PFSK-1 (cell line): Measurements from ENCODE around the gene MTMR12.

Experiments
- FOXP2 ChIP-seq: optimal IDR thresholded peaks from 2 replicates; pipeline ENCODE3; 2011; ENCODE audit warnings: borderline replicate concordance, control low read depth, inconsistent platforms; ENCODE audit not compliant: insufficient read depth; ENCODE audit errors: extremely low read length, extremely low read depth
- POLR2AphosphoS5 ChIP-seq: IDR thresholded peaks from 2 replicates; pipeline ENCODE4 v1.6.1; 2012; ENCODE audit warnings: low read depth, mild to moderate bottlenecking, control low read depth, low read length, moderate library complexity
- REST ChIP-seq, 2 experiments: IDR thresholded peaks; 2 replicates each; pipeline versions ENCODE4 v1.6.1 to v1.8.0; 2011 to 2012; ENCODE audit warnings: low read depth in 2 of 2, low read length in 2 of 2, control low read depth in 1 of 2, inconsistent platforms in 1 of 2, mild to moderate bottlenecking in 1 of 2, moderate library complexity in 1 of 2; ENCODE audit not compliant: insufficient read depth in 1 of 2
- SIN3A ChIP-seq: IDR thresholded peaks from 2 replicates; pipeline ENCODE4 v1.6.1; 2012; ENCODE audit warnings: mild to moderate bottlenecking, low read length, moderate library complexity, borderline replicate concordance; ENCODE audit not compliant: insufficient read depth
- TAF1 ChIP-seq: IDR thresholded peaks from 2 replicates; pipeline ENCODE4 v1.6.1; 2012; ENCODE audit warnings: low read length, control low read depth, borderline replicate concordance; ENCODE audit not compliant: insufficient read depth

Gene MTMR12

GRCh38 chr5:32339878-32340277 is 27.1 kb upstream of the MTMR12 start:
- TF ChIP-seq REST (IDR thresholded peaks at IDR 0.05; ENCODE audit: insufficient read depth in 1 of 2, low read depth in 2 of 2, low read length in 2 of 2) (no peak), SIN3A (no peak), POLR2AphosphoS5 (no peak), FOXP2 (no peak), TAF1 (no peak)

GRCh38 chr5:32339198-32339597 is 26.5 kb upstream of the MTMR12 start:
- no peak for TF ChIP-seq POLR2AphosphoS5
- TF ChIP-seq FOXP2 = no peak
- no peak for TF ChIP-seq REST (IDR thresholded peaks at IDR 0.05; ENCODE audit: insufficient read depth in 1 of 2, low read depth in 2 of 2, low read length in 2 of 2)
- no peak for TF ChIP-seq TAF1
- no peak for TF ChIP-seq SIN3A

DNA sequence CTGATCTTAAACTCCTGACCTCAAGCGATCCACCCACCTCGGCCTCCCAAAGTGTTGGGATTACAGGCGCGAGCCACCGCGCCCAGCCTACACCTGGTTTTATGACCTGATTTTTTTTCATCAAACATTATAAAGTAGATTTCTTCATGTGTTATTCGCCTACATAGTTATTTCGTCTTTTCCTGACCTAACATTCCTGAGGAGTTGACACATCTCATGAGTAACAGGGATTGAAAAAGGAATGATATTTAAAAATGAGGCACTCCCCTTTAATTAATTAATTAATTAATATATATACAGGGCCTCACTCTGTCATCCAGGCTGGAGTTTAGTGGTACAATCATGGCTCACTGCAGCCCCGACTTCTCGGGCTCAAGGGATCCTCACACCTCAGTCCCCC is 20.2 kb upstream of the MTMR12 start:
- TF ChIP-seq FOXP2 = no peak
- TF ChIP-seq REST (IDR thresholded peaks at IDR 0.05; ENCODE audit: insufficient read depth in 1 of 2, low read depth in 2 of 2, low read length in 2 of 2) = no peak
- TF ChIP-seq TAF1 = no peak
- TF ChIP-seq POLR2AphosphoS5 = no peak
- no peak for TF ChIP-seq SIN3A

- TF ChIP-seq POLR2AphosphoS5 (no peak), SIN3A (no peak), TAF1 (no peak), FOXP2 (no peak), REST (IDR thresholded peaks at IDR 0.05; ENCODE audit: insufficient read depth in 1 of 2, low read depth in 2 of 2, low read length in 2 of 2) (no peak)
Measured at GRCh38 chr5:32332361-32332760, 19.6 kb upstream of the MTMR12 start.

DNA sequence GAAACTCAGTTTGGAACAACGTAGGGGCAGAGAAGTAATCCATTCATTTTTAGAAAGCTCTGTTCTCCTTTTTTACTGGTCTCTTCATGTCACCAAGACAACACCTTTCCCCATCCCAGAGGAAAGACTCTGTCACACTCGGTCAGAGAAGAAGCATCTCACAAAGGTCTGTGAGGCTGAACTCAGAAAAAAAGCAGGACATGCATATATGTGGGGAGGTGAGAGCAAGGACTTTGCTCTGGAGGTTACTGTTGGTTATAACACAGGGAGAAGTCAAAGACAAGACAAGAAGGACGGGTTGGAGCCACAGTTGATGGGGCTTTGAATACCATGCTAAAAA is 19.2 kb upstream of the MTMR12 start:
- TF ChIP-seq REST (IDR thresholded peaks at IDR 0.05; ENCODE audit: insufficient read depth in 1 of 2, low read depth in 2 of 2, low read length in 2 of 2) (no peak), POLR2AphosphoS5 (no peak), FOXP2 (no peak), SIN3A (no peak), TAF1 (no peak)
